ENCODE results near the gene BHMT.
A peak's percentile ranks its signal among the peaks of the same experiment; 100 is the strongest.

BHMT gene, protein sequence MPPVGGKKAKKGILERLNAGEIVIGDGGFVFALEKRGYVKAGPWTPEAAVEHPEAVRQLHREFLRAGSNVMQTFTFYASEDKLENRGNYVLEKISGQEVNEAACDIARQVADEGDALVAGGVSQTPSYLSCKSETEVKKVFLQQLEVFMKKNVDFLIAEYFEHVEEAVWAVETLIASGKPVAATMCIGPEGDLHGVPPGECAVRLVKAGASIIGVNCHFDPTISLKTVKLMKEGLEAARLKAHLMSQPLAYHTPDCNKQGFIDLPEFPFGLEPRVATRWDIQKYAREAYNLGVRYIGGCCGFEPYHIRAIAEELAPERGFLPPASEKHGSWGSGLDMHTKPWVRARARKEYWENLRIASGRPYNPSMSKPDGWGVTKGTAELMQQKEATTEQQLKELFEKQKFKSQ

DNA sequence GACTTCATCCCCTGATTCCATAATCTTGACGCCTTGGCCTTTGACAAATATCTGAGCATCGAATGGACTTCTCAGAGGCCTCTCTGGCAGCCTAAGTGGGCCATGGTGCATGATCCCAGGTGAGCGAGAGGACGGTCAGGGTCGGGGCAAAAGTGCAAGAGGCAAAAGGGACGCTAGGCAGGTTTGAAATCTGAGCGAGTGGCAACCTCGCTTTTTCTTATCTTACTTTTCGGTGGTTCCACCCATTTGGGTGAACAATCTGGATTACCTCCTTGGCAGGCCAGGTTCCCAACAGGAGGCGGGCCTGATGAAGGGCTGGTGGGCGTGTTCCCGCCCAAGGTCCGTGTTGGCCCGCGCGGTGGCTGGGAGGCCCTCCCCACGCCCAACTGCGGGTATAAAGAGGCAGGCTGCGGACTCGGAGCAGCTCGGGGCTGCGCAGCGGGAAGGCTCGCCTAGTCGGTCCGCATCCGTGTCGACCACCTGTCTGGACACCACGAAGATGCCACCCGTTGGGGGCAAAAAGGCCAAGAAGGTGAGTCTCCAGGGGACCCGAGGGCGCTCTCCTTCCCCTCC lies at the start of gene BHMT:
BHMT (plus strand) TSS at position 423 of the 573 bp plus-strand sequence; CDS start at position 500, 77 bp downstream.
- no peak for DNase-seq

DNA sequence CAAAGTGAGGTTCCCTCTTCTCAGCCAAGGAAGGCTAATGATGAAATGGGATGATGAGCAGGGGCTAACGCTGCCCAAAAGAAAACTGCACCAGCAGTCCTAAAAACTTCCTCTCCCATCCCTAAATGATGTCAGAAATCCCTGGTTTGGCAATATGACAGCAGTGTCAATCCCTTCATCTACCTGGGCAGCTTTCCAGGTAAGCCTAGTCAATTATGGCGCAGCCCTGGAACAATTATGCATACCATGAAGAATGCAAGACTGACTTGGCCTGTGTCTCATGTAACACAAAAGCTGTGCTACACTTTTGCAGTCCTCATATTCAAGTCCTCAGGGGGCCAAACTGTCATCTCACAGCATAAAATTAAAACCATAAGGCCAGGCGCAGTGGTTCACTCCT lies 49.2 kb upstream of the BHMT start:
- DNase-seq: no peak

DNA sequence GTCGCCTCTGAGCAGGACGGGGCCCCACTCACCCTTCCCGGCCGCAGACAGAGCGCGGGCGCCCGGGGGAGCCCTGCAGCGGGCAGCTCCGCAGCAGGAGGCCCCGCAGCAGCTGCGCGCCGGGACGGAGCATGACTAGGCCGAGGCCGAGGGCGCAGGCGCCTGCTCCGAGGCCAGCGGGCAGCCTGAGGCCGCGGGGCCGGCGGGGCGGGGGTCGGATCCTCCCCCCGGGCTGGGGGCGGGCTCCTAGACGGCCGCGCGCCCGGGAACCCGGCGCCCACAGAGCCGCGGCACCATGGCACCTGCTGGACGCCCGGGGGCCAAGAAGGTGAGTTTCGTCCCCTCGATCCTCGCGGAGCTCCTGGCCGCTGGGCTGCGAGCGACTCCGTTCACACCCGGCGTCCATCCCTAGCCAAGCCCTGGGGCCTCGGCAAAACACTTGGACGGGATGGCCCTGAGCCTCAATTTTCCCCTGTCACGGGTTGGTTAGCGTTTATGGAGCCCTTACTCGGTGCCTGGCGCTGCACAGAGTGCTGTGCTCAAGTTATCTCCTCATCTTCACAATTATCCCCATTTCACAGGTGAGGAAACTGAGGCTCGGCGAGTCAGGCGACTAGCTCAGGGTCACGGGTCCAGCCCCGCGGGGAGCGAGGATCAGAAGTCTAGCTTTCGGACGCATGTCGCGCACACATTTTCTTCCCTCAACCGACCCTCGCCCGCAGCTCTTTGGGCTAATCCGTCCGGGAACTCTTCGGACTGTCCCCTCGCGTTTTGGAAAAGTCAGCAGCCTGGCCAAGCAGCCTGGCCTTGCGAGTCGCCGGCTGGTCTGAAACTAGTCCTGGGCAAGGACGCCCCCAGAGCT lies 41.9 kb upstream of the BHMT start, which contains the start of the genes BHMT2 and DMGDH:
BHMT2 (plus strand) TSS at position 280 of the 862 bp plus-strand sequence; CDS start at position 296, 16 bp downstream.
DMGDH (minus strand) TSS at position 187 of the 862 bp plus-strand sequence; CDS start at position 133, 54 bp downstream.
- peak in 1 of 2 experiments; percentile 21 for DNase-seq

DNA sequence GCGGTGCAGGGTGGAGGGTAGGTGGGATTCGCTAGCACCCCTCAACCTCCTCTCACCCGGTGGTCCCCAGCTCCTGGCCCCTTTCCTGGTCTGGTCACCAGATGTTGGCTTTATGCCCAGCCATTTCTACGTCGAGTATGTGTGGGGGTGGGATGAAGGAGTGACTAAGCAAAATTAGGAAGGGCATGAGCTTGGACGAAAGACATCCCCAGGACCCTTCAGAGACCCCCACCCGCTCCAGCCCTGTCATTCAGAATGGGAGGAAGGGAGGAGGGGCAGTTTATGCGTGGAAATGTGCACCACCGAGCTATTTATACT lies 41.3 kb upstream of the BHMT start:
- no peak for DNase-seq

DNA sequence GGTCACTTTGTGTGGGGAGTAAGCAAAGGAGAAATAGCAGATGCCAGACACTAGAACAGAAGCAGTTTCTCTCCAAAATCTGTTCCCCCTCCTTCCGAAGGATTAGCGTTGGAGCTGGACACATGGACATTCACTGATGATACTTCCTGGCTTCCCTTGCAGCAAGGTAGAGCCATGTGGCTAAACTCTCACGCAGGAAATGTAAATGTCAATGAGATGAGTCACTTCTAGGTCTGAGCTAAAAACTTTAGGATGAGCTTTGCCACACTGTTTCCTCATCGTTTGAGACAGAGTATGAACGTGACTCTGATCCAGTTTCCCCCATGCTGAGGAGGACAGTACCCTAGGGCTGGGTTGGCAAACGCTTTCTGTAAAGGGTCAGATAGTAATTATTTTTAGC lies 37.0 kb upstream of the BHMT start:
- DNase-seq: no peak

DNA sequence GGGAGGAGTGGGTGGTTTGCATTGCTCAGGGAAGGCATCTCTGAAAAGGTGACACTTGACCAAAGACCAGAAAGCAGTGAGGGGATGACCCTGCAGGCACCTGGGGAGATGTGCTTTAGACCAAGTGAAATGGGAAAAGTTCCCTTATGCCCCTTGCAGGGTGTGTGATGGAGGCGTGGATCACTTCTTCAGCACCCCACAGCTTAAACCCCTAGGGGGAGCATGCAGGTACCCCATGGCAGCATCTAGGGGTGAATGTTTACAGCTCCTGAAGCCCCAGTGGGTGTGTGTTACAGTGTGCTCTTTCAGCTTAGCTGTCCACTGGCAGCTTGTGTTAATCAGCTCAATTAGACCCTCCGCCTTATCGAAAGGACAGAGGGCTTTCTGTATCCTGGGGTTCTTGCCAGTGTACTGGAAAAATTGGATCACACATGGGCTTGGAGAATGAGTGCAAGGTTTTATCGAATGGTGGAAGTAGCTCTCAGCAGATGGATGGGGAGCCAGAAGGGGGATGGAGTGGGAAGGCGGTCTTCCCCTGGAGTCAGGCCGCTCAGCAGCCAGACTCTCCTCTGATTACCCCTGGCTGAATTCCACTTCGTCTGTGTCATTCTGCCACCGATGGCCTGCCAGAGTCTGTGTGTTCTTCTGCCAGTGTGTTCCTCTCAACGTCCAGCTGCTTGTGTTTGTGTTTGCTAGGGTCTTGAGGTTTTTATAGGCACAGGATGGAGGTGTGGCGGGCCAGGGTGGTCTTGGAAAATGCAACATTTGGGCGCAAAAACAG lies 35.8 kb upstream of the BHMT start:
- no peak for DNase-seq

DNA sequence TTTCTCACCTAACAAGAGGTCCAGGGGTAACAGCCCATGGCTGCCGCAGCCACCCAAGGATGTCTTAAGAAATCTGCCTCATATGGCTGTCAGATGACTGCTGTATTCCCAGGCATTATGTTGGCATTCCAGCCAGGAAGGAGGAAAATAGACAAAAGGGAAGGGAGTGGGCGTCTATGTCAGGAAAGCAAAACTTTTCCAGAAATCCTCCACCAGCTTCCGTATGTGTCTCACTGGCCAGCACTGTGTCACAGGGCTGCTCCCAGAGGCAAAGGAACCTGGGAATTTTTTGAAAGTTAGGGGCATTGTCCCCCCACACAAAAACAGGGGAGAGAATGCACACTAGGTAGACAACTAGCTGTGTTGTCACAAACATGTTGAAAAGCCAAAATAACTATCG lies 34.8 kb upstream of the BHMT start:
- DNase-seq: no peak

DNA sequence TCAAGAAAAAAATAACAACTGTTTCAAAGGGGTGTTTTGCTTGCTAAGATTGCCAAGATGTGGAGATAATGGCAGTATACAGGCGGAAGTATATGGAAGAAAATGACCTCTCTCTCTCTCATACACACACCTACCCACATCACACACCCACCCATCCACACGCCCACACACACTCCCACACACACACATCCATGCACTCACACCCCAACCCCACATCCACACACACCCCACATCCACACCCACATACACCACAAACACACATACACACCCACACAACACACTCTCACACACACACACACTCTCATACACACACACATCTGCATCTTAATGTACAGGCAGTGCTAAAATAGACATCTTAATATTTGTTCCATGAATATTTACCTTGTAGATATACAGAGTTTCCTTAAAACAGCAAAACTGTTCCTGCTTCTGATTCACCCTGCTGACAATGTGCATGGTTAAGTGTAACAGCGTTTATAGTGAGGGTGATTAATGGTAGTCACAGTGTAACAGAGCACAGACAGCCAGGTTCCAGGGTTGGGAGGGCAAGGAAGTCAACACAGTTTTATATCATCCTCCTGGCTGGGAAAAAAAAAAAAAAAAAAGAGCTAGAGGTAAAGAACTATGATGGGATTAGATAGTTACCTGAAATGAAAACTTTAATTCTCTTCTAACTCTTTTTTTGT lies 33.8 kb upstream of the BHMT start:
- no peak for DNase-seq

DNA sequence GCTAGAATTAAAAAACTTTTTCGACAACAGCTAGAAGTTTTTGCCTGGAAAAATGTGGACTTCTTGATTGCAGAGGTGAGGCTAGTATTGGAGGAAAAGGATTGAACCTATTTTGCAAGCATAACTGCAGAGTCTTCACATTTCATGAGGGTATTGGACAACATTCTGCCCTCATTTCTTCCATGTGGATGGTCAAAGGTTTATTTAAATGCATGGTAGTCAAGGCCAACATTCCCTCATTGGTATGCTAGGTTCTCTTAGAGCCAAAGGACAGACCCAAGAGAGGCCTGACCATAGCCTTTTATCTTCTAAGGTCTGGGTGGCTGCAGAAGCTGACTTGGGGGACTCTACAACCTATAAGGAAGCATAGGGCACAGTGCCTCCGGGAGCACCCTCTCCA lies 30.8 kb upstream of the BHMT start:
- DNase-seq: no peak

DNA sequence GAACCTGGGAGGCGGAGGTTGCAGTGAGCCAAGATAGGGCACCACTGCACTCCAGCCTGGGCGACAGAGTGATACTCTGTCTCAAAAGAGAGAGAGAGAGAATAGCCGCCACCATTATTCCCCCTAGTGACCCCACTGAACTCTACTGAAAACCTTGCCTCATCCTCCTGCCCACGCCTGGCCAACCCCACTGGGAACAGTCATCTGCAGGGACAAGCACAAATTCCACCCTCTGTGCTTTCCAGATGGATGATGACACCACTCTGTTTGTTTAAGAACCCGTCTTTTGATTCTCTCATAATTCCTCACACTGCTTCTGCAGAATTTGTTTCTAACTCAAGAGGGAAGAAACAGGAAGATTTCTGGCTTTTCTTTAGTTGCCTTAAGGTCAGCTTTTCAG lies 29.8 kb upstream of the BHMT start:
- no peak for DNase-seq

DNA sequence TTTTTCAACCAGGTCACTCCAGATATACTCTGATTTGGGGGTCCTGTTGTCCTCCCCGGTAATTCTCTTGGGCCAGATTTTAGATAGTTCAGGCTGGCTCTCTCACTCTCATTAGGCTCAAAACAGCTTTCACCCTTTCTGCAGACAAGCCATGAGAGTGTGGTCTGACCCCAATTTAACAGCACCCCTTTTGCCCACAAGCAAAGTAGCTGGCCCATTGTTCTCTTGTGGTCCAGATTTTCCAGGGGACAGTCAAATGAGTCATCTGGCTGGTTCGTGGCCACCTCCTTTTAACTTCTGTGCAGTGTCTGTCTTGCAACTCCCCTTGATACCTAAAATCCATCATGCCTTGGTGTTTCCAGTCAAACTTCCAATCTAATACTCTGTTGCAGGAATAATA lies 25.5 kb upstream of the BHMT start:
- DNase-seq: no peak

DNA sequence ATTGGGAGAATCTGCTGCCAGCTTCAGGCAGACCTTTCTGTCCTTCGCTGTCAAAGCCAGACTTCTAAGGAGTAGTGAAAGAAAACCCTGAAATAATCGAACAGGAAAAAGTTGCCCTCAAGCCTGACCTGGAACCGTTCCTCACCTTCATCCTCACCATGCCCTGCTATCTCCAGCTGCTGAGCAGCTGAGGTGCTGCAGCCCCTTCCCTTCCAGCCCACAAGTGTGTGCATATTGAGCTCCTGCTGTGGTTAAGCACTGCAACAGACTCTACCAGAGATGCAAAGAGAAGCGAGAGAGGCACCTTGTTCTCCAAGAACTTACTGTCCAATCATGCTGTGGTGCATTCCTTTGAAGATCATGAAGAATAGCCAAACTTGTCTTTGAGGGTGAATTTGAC lies 23.1 kb upstream of the BHMT start:
- DNase-seq: no peak

DNA sequence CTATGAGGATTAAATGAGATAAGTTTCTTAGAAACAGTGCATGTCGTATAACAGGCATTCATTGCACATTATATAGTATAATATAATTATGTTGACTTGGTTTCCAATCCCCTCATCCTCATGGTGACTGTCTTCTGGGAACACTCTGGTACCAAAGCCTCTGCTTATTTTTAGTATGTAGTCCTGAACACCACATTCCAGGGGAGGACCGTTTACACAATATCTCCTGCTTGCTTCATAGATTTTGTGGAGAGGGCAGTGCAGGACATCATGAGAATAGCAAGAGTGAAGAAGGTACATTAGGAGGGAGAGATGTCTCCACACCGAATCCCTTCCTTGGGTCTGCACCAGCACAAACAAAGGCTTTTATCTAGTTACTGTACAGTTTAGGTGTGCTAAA lies 20.5 kb upstream of the BHMT start:
- DNase-seq: no peak

DNA sequence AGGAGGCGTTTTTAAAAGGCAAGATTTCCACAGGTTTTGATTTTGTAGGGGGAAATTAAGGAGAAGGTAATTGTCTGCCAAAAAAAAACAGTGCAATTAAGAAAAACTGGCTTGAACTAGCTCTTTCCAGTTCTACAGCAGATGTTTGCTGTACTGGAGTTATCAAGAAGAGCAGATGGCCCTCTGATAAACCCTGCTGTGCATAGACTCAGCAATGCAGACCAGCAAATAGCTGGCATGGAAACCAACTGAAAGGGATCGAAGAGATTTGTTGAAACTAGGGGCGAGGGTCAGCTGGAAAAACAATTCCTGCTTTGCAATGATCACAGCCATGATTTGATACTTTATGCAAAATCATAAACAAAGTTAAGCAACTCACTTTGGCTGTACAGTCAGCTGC lies 17.8 kb upstream of the BHMT start:
- no peak for DNase-seq

DNA sequence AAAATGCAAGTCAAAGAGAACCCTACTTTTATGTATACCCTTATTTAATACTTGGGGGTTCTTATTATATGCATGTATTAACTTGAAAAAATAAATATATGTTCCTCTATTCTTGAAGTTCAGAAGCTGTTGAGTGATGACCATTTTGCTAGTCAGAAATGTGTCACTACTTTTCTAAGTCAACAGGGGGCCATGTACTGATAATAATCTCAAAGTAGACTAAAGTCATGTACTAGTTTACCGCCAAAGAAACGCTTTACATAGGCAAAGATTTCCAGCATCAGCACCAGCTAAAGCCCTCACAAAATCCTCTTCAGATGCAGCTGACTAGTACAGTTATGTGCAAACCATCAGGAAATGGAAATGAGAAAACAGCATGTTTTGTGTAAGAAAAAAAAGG lies 5.7 kb upstream of the BHMT start:
- no peak for DNase-seq

DNA sequence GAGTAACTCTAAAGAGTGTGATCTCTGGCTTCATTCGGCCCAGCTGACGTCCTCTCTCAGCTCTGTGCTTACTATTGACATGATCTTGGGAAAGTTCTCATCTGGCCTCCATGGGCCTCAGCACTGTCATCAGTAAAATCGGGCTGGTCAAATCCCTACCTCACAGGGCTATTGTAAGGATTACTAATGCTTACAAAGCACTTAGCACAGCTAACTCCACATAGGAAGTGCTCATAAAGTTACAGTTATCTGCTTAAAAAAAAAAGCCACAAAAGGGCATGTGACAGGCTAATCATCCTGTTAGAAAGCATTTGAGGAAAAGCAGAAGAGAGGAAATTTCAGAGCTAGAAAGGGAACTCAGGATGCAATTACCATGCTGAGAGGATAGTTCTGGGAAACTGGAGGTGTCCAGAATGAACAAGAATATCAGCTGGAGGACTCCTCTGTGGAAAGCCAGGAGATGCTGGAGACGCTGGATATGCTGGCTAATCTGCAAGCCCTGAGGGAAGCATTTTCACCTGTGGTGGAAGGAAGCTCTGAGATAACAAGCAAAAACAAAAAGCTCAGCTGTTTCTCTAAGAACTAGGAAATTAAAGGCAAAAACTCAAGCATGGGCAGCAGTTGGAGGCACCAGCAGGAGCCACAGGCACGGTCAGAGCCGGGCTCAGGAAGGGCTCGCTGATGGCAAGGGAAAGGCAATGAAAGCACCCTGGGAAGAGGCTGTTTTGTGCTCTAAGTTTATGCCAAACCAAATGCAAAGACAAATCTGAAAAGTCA lies 4.4 kb upstream of the BHMT start:
- DNase-seq: no peak

DNA sequence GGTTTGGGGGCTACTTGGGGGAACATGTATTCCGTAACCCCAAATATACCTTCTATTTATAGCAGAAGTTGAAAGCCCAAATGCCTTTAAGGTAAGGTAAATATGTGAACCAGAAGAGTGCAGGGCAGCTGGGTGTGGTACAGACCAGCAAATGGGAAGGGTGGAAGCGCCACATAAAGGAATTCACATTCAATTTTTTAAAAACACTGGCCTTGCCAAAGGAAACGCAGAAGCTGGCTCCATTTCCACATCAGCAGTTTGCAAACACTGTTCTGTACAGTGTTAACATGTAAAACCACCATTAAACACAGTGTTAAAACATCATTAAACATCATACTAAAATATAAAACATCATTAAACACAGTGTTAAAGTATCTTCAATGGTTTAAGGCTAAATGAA lies 3.5 kb upstream of the BHMT start:
- no peak for DNase-seq

DNA sequence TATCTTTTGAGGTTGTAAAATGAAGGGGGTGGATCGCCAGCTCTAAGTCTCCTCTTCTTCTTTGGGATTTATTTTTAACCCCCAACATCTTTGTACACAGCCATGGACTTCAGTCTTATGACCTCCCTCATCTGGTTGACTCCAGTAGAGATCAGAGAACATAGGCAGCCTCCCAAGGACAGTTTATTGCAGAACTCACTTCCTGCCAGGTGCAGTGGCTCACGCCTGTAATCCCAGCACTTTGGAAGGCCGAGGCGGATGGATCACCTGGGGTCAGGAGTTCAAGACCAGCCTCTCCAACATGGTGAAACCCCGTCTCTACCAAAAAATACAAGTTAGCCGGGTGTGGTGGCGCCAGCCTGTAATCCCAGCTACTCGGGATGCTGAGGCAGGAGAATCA lies 2.8 kb upstream of the BHMT start:
- no peak for DNase-seq

DNA sequence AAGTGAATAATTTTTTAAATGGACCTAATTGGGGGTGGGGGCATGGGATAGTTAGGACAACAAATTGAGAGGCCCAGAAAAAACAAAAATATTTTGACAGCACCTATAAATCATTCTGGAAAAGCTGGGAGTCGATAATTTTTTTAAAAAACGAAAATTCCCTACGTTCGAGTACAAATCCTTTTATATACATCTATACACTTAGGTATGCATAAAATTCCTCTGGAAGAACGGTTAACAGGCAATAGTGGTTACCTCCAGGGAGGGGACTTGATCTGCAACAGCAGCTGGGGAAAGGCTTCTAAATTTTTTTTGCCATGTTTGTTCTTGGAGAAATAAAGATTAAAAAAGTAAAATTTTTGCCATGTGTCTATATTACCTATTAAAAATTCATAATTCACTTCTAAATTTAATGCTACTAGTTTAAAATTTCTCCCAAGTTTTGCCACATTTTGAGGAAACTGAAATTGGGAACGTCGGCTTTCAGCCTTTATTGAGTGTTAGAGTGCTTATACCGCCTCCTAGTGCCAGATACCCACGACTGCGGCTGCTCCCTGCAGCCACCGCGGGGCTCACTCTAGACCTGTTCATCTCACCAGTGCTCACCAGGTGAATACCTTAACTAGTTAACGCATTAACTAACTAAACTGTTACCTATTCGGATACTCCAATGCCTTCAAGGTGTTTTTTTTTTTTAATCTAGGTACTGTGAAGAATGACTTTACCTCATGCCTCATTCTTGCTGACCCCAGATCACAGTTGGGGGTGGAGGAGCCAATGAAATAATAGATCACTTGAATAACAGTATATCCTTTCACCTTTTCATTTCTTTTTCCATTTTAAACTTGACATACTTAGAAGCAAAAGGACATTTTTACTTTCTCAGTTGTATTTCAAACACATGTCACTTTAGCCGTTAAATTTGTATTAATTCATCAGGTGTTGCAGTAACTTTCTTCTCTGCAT lies 1.8 kb upstream of the BHMT start:
- peak; percentile 31 to 47 for DNase-seq

Data from activated T-cell treated with anti-CD3 and anti-CD28 coated beads, Interleukin-2, amount 50 U/mL, for 48 hours (primary cell).